Stomach (tissue), 9 donors: ENCODE results near the gene PALLD. TPM values are rescaled to one million over a fixed set of nuclear protein-coding genes. Genes with fewer than 3 reads are reported as not detected.
A peak's percentile ranks its signal among the peaks of the same experiment; 100 is the strongest.

Source experiments
- DNase-seq, 2 donors: peaks; one replicate each; pipeline versions ENCODE4 v3.0.0 to v3.0.0-alpha.2; 2013 to 2019
- H3K27ac ChIP-seq, 5 donors: fragments of 200-600 bp in 4 of 5; sonication (generic) in 4 of 5; one replicate each; pipeline ENCODE4 v1.5.1; 2013 to 2019; ENCODE audit warnings: mild to moderate bottlenecking in 1 of 5, moderate library complexity in 1 of 5
- H3K27me3 ChIP-seq, 3 donors: fragments of 200-600 bp; sonication (generic); one replicate each; pipeline ENCODE4 v1.5.1; 2017 to 2019; ENCODE audit warnings: mixed run types in 1 of 3
- H3K36me3 ChIP-seq, 4 donors: fragments of 200-600 bp; sonication (generic); 1 replicate in 3 of 4; 2 replicates in 1 of 4; pipeline ENCODE4 v1.5.1; 2016 to 2019
- H3K4me1 ChIP-seq, 4 donors: fragments of 200-600 bp; sonication (generic); one replicate each; pipeline ENCODE4 v1.5.1; 2016 to 2019
- H3K4me3 ChIP-seq, 4 donors: fragments of 200-600 bp; sonication (generic) in 3 of 4; one replicate each; pipeline ENCODE4 v1.5.1; 2016 to 2019; ENCODE audit warnings: mild to moderate bottlenecking in 1 of 4
- H3K9me3 ChIP-seq, 4 donors: fragments of 200-600 bp; sonication (generic); one replicate each; pipeline ENCODE4 v1.5.1; 2016 to 2019
- EP300 ChIP-seq: sonication (generic); formaldehyde crosslinking; IDR thresholded peaks from one replicate; pipeline ENCODE4 v1.6.1; 2017; ENCODE audit warnings: antibody characterized with exemption
- POLR2A ChIP-seq, 4 donors: fragments of 450-650 bp; IDR thresholded peaks; one replicate each; pipeline ENCODE4 v1.6.1; 2016; ENCODE audit warnings: antibody characterized with exemption in 4 of 4, control low read depth in 2 of 4, mild to moderate bottlenecking in 1 of 4, moderate library complexity in 1 of 4
- POLR2AphosphoS5 ChIP-seq, 3 donors: sonication (generic); formaldehyde crosslinking; IDR thresholded peaks; one replicate each; pipeline ENCODE4 v1.6.1; 2016; ENCODE audit warnings: antibody characterized with exemption in 3 of 3
- WGBS, 5 donors: extraction: QIAGEN DNeasy Blood & Tissue Kit in 3 of 5; methylation state at CpG; one replicate each; pipeline versions ENCODE4 v1.1.5 to v1.1.7; 2013 to 2018; 5-methylcytosine and 5-hydroxymethylcytosine counted together
- intact Hi-C: fragments of 100-400 bp; cut with DNase I; formaldehyde crosslinking; loops from one replicate; pipeline ENCODE4 v1.15.1; 2023; ENCODE audit warnings: low total_unique reads
- polyA plus RNA-seq, 3 donors: library from polyadenylated mRNA; stranded (reverse); fragments of 200-250 nt; gene quantifications; one replicate each; pipeline ENCODE4 v1.2.3, GENCODE V29; 2013
- total RNA-seq, 5 donors: library from RNA; depleted of rRNA; stranded (reverse); fragments of >200 nt; gene quantifications; one replicate each; pipeline versions ENCODE4 v1.1.0 to v1.2.3, GENCODE V29; 2014 to 2016
- TF ChIP-seq, protein P1 (sequence below), 7 experiments: fragments of 450-650 bp in 4 of 7; fragments of 200-600 bp in 3 of 7; sonication (generic) in 3 of 7; IDR thresholded peaks; one replicate each; pipeline ENCODE4 v1.5.1; 2016 to 2019; ENCODE audit warnings: antibody characterized with exemption in 7 of 7, control low read depth in 2 of 7, mild to moderate bottlenecking in 1 of 7
- donor health status: healthy with polysubstance abuse.
- donor health status: Bipolar disorder and iron deficiency.
- donor health status: healthy.

Gene PALLD
- total and polyA plus RNA-seq, 8 donors = 75.9 to 984 (median 206) TPM

DNA sequence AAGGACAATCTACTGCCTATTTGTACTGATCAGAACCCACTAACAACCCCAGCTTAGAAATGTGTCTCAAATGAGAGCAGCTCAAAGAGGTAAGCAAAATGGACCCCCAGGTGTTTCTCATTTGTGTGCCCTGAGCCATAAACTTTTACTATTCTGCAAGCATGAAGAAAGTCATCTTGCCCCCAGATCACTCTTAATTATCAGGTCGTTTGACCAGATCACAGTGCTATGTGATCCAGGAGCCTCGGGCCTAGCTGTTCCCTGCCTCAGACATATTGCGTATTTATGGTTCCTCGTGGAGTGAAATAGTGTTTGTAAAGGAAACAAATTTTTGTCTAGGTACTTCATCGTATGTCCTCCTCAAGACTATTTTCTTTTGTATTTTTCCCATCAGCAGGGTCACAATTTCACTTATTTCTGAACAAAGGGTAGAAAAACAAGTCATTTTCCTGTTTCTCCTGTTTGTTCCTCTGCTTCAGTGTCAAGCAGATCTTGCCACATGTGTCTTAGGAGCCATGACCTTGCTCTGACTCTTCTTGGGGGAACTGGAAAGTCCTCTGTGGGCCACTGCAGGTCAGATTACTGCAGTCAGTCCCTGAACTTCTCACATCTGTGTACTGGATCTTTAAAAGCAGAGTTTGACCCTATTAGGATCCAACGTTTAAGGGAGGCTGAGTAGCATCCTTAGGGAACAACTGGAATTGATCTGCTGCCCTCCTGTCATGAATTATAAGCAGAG, 194.9 kb downstream of the PALLD start:
- no peak overlapping the region for H3K27ac ChIP-seq
- no peak overlapping the region for H3K4me3 ChIP-seq
- TF ChIP-seq, protein P1, sequence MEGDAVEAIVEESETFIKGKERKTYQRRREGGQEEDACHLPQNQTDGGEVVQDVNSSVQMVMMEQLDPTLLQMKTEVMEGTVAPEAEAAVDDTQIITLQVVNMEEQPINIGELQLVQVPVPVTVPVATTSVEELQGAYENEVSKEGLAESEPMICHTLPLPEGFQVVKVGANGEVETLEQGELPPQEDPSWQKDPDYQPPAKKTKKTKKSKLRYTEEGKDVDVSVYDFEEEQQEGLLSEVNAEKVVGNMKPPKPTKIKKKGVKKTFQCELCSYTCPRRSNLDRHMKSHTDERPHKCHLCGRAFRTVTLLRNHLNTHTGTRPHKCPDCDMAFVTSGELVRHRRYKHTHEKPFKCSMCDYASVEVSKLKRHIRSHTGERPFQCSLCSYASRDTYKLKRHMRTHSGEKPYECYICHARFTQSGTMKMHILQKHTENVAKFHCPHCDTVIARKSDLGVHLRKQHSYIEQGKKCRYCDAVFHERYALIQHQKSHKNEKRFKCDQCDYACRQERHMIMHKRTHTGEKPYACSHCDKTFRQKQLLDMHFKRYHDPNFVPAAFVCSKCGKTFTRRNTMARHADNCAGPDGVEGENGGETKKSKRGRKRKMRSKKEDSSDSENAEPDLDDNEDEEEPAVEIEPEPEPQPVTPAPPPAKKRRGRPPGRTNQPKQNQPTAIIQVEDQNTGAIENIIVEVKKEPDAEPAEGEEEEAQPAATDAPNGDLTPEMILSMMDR (IDR thresholded peaks at IDR 0.05) = no peak
- TF ChIP-seq POLR2A (IDR thresholded peaks at IDR 0.05) = no peak
- no peak for TF ChIP-seq EP300
- no peak for TF ChIP-seq POLR2AphosphoS5 (IDR thresholded peaks at IDR 0.05)
- H3K27me3 ChIP-seq = no peaks in the 10 kb centered on the region
- intact Hi-C loops = loop anchor here (10.0 kb wide), 1 partner anchor 223 kb away; no protein-coding TSS in a partner anchor
- H3K36me3 ChIP-seq = peaks cover 0 to 15% (median 0%) of the 10 kb centered on the region in 4 donors
- 75 to 89% (median 77%) methylated on average over 6 of the region's 6 CpGs for WGBS, 5 donors
- no peaks in the 10 kb centered on the region for H3K4me1 ChIP-seq
- H3K9me3 ChIP-seq = no peaks in the 10 kb centered on the region
- no peak for DNase-seq

DNA sequence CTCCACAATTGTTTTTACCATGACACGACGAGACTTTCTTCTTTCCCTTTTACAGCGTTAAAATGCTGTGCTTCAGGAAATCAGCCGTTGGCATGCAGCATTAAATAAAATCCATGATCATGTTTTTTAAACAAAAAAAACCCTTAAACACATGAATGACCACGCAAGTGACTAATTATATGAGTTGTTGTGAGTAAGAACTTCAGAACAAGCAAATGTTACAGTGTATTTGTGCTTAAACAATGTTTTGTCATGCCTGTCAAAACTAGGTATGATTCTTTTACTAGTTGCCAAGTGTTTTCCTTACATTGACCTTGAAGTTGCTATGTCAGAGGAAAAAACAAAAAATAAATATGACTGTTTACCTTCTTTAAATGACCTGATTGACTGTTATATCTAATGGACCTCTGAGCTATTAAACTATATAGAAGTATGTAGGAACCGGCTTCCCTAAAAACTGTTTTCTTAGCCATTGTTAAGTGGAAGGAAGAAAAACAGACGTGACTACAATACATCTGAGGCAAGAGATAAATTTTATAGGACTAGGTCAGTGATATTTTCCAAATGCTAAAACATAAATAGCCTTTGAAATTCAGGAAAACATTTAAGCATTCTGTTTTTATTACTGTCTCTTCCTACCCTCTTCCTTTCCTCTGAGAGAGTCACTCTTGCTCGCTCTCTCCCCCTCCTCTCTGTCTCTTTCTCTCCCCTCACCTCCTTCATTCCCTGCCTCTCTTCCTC, 197.1 kb downstream of the PALLD start:
- intact Hi-C loops = loop anchor here (10.0 kb wide), 1 partner anchor 221 kb away; no protein-coding TSS in a partner anchor

DNA sequence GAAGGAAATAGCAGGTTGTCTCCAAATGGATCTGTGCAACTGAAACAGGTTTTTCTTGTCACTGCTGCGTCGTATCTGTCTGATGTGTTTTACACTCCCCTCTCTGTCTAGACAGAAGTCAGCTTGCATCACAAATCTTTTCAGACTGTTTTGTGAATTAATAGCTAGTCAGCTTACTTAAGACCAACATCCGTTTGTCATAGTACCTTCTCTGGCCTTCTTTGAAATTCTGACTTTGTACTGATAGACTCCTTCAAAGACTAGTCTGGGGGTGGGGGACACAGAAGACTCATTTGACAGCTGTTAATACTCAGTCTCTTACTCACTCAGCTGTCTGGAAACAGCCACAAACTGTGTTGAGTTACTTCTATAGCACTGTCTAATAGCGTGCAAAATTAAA, 197.8 kb downstream of the PALLD start:
- 72 to 84% (median 78%) methylated on average over 4 of the region's 4 CpGs for WGBS, 5 donors
- Histone ChIP-seq H3K4me1 (no peaks in the 10 kb centered on the region), H3K36me3 (peaks cover 0 to 15% (median 0%) of the 10 kb centered on the region in 4 donors), H3K4me3 (no peak overlapping the region), H3K27me3 (no peaks in the 10 kb centered on the region), H3K27ac (peak overlapping the region in 1 of 5 donors; percentile 18), H3K9me3 (no peaks in the 10 kb centered on the region)
- no peak for TF ChIP-seq POLR2A (IDR thresholded peaks at IDR 0.05)
- TF ChIP-seq POLR2AphosphoS5 (IDR thresholded peaks at IDR 0.05) = no peak
- TF ChIP-seq, protein P1 (IDR thresholded peaks at IDR 0.05) = no peak
- no peak for TF ChIP-seq EP300
- peak in 1 of 2 donors; percentile 51 for DNase-seq
- intact Hi-C loops = loop anchor here (10.0 kb wide), 1 partner anchor 220 kb away; no protein-coding TSS in a partner anchor

More for the DNA sequence above, 197.1 kb downstream of the PALLD start:
- Histone ChIP-seq H3K27ac (peak overlapping the region in 1 of 5 donors; percentile 18), H3K36me3 (peaks cover 0 to 15% (median 0%) of the 10 kb centered on the region in 4 donors), H3K4me1 (no peaks in the 10 kb centered on the region), H3K9me3 (no peaks in the 10 kb centered on the region), H3K27me3 (no peaks in the 10 kb centered on the region), H3K4me3 (no peak overlapping the region)
- no peak for TF ChIP-seq EP300
- no peak for TF ChIP-seq POLR2A (IDR thresholded peaks at IDR 0.05)
- TF ChIP-seq POLR2AphosphoS5 (IDR thresholded peaks at IDR 0.05) = no peak
- TF ChIP-seq, protein P1 (IDR thresholded peaks at IDR 0.05) = no peak
- 57 to 64% (median 58%) methylated on average over 8 of the region's 8 CpGs for WGBS, 5 donors
- DNase-seq = no peak

DNA sequence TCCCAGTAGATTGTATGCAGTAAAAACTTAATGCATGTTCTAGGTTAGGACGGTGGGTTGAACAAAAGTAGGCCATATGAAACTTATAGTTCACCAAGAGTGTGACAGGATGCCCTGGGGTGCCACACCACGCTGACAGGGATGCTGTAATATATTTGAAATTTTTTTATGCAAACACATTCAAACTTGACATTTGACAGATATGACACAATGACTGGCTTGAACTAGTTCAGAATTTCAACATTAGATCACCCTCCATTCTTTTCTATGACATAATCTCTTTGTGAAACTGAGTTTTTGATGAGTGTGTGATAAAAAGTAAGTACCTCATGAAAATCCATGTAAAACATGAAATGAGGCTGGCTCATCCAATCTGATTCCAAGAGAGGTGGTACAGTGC, 198.4 kb downstream of the PALLD start:
- TF ChIP-seq POLR2A (IDR thresholded peaks at IDR 0.05) (no peak), EP300 (no peak), POLR2AphosphoS5 (IDR thresholded peaks at IDR 0.05) (no peak)
- TF ChIP-seq, protein P1 (IDR thresholded peaks at IDR 0.05) = no peak
- 81 to 98% (median 82%) methylated on average over 2 of the region's 2 CpGs for WGBS, 5 donors
- intact Hi-C loops = loop anchor here (10.0 kb wide), 1 partner anchor 220 kb away; no protein-coding TSS in a partner anchor
- no peaks in the 10 kb centered on the region for H3K9me3 ChIP-seq
- peaks cover 0 to 15% (median 0%) of the 10 kb centered on the region in 4 donors for H3K36me3 ChIP-seq
- H3K27me3 ChIP-seq = no peaks in the 10 kb centered on the region
- H3K27ac ChIP-seq = no peak overlapping the region
- DNase-seq = no peak
- no peaks in the 10 kb centered on the region for H3K4me1 ChIP-seq
- H3K4me3 ChIP-seq = no peak overlapping the region
